ENCODE data around the gene ZNF443.
"Not testable (repeated sequence)": the region's sequence is repeated elsewhere in the genome, so short reads cannot be mapped to it uniquely, and the experiment has no call there.

ZNF443 gene

GRCh38 chr19:12481781-12482508 lies 41.1 kb upstream of the ZNF443 start:
- no peak for DNase-seq (ENCODE audit: low read depth)
- TF ChIP-seq CTCF (IDR thresholded peaks at IDR 0.05; ENCODE audit: control insufficient read depth, insufficient read depth, low read depth, low read length, missing control alignments) = no peak
- no peak overlapping the region for H3K4me3 ChIP-seq (ENCODE audit: control insufficient read depth, low read depth, low read length)

GRCh38 chr19:12478234-12478941 lies 37.6 kb upstream of the ZNF443 start:
- no peak for DNase-seq (ENCODE audit: low read depth)
- TF ChIP-seq CTCF (IDR thresholded peaks at IDR 0.05; ENCODE audit: control insufficient read depth, insufficient read depth, low read depth, low read length, missing control alignments) = no peak
- H3K4me3 ChIP-seq (ENCODE audit: control insufficient read depth, low read depth, low read length) = no peak overlapping the region

- not testable (repeated sequence) for DNase-seq (ENCODE audit: low read depth); H3K4me3 ChIP-seq (ENCODE audit: control insufficient read depth, low read depth, low read length)
Measured at GRCh38 chr19:12467651-12468050, 26.8 kb upstream of the ZNF443 start.

- no peak for TF ChIP-seq CTCF (IDR thresholded peaks at IDR 0.05; ENCODE audit: control insufficient read depth, insufficient read depth, low read depth, low read length, missing control alignments)
- no peak overlapping the region for H3K4me3 ChIP-seq (ENCODE audit: control insufficient read depth, low read depth, low read length)
- no peak for DNase-seq (ENCODE audit: low read depth)
Measured at GRCh38 chr19:12465211-12465610, 24.4 kb upstream of the ZNF443 start.

GRCh38 chr19:12464769-12465168 lies 23.9 kb upstream of the ZNF443 start:
- TF ChIP-seq CTCF (IDR thresholded peaks at IDR 0.05; ENCODE audit: control insufficient read depth, insufficient read depth, low read depth, low read length, missing control alignments) = no peak
- no peak for DNase-seq (ENCODE audit: low read depth)
- no peak overlapping the region for H3K4me3 ChIP-seq (ENCODE audit: control insufficient read depth, low read depth, low read length)

- not testable (repeated sequence) for H3K4me3 ChIP-seq (ENCODE audit: control insufficient read depth, low read depth, low read length); DNase-seq (ENCODE audit: low read depth)
Measured at GRCh38 chr19:12464139-12464538, 23.3 kb upstream of the ZNF443 start.

- H3K4me3 ChIP-seq (ENCODE audit: control insufficient read depth, low read depth, low read length) = no peak overlapping the region
- no peak for DNase-seq (ENCODE audit: low read depth)
- TF ChIP-seq CTCF (IDR thresholded peaks at IDR 0.05; ENCODE audit: control insufficient read depth, insufficient read depth, low read depth, low read length, missing control alignments) = no peak
Measured at GRCh38 chr19:12453495-12453894, 12.7 kb upstream of the ZNF443 start.
